ENCODE data around the gene GPC5.
A peak's percentile ranks its signal among the peaks of the same experiment; 100 is the strongest.
"Not testable (repeated sequence)": the region's sequence is repeated elsewhere in the genome, so short reads cannot be mapped to it uniquely, and the experiment has no call there.

Gene GPC5

DNA sequence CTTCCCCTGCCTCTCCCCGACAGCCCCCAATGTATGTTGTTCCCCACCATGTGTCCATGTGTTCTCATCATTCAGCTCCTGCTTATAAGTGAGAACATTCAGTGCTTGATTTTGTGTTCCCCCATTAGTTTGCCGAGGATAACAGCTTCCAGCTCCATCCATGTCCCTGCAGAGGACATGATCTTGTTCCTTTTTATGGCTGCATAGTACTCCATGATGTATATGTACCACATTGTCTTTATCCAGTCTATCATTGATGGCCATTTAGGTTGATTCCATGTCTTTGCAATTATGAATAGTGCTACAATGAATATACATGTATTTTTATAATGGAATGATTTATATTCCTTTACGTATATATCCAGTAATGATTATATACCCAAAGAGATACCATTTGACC lies 399.9 kb downstream of the GPC5 start:
- DNase-seq, result not testable (repeated sequence)

DNA sequence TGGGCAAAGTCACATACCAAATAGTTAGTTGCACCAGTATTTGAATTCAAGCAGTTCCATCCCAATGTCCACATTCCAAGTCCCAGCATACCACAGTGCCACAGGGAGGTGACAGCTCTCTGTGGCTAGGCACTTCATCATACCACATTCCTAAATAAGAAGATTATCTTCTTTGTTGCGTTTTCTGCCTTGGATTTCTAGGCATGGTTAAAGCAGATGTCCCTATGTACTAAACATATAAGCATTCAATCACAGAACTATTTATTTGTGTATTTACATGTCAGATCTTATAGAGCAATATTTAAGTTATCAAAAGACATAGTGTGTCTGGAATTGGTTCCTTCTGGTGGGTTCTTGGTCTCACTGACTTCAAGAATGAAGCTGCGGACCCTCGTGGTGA lies 403.4 kb downstream of the GPC5 start:
- DNase-seq, result not testable (repeated sequence)

DNA sequence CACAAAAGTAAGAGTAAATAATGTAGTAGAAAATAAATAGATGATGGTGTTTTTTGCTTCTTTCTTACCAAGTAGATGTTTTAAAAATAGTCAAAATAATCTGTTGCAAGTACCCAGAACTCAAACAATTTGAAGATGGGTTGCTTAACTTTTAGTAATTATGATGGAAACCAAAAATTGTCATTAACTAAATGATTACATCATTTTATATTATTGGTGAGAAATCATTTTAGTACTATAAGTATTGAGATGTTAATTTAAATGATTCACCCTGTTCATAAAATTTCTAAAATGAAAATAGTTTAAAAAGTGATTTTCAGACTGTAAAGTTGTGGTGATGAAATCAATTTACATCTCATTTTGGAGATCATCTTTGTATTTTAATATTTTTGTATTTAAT lies 404.5 kb downstream of the GPC5 start:
- no peak for DNase-seq

DNA sequence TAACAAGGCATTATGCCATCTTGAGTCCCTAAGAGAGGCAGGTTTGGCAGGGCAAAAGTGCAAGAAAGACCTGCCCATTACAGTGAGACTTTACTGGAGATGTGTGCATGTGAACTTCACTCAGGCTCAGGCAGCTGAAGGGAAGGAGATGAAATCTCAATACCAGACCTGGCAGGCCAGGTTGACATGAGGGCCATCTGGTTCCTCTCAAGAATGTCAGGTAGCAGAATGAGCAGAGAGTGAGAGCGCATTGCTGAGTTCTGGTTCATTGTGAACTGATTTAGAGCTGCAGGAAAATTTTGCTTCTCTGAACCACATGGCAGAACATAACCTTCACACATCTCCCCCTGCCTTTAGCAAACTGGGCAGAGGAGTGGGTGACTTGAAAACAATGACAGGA lies 406.3 kb downstream of the GPC5 start:
- peak; percentile 11 for DNase-seq

DNA sequence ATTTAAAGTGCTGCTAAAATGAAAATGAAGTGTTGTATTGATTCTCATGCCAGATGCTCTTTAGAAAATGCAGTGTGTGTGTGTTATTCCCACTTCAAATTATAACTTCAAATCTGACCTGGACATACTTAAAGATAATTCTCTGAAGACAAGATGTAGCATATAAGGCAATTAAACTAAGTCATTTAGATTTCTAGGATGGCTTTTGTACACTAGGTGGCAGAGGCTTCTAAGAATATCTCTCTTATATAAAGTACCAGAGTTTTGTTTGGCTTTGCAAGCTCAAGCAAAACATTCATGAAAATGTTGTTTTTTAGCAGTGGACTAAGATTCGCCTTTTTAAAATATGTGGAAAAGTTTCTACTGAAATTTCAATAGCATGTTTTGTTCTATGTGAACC lies 407.2 kb downstream of the GPC5 start:
- DNase-seq, result no peak

DNA sequence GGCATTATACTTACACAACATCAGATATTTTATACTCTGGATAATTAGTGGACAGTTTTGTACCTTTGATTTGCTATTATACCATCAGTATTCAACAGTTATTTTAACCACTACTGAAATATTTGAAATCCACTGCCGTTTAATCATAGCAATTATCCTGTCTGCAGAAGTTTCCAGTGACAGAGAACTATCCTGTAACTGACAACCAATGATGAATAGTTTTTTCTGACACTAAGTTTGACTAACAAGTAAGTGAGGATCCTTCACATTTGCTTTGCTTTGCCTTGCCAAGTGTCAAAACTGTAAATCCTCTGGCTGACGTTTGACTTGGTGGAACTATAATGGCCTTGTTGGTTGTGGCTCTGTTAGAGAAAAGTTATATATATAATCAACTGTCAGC lies 410.7 kb downstream of the GPC5 start:
- no peak for DNase-seq

DNA sequence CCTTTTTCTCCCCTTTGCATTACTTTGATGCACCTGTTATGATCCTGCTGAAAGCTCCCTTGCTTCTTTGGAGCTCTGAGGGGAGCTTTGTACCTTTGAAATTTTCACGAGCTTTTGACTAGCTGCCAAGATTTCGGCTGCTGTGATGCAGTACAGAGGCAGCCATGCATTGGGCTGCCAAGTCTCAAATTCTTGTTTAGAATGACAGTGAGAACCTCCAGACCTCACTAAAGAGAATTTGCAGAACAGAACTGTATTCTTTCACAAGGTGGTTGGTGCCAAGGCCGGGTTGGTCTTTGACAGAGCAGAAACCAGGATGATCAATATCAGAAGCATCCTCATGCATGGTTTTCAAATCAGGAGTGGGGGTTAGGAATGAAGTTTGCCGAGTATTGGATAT lies 414.8 kb downstream of the GPC5 start:
- peak; percentile 11 for DNase-seq

DNA sequence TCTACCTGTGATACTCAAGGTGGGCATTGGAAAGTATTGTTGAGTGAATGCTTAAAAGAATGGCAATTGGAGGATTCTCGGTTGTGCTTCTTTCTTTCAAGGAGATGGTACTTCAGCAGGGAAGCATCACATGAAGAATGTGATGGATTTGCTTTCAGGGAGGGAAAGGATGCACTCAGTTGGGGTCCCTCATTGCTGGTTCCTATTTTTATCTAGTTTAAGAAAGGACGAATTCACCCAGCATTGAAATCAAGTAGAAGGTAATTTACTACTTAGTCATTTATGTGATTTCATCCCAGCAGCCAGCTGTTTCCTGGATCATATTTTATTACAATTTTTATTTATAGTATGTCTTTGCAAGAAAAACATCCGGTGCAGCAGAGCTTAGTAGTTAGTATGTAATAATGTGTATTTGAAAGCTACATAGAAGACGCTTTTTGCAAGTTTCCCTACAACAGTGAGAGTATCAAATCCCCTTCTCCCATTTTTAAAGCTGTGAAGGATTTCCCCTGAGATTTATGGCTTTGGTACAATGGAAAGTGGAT lies 417.9 kb downstream of the GPC5 start:
- no peak for DNase-seq

DNA sequence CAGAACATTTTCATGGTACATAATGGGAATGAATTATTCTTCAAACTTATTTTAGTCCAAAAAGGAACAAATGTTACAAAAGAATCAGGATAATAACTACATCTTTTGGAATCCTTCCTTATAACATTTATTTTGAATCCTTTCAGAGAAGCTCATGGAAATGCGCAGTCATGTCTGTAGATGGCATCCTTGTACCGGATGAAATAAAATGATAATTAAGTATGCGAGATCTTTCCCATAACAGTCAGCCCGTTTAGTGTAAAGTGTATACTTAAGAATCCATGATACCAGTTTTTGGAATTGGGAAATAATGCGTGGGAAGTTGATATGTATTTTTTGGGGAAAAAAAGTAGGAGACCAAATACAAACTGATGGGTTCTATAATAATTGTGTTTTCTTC lies 418.8 kb downstream of the GPC5 start:
- peak; percentile 3 for DNase-seq

DNA sequence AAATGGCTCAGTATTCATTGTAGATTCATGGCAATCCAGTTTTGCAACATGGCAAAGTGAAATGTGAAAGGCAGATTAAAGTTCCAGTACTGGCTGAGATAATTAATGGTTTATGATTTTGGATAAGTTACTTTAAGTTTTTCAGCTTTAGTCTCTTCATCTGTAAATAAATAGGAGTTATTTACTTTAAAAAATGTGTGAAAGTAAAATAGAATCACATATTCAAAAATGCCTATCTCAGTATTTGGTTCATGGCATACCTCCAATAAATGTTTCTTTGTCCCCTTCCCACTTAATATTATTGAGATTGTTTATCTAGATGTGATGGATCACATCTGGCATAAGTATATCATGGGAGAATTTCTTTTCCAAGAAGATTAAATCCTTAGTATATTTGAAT lies 426.0 kb downstream of the GPC5 start:
- DNase-seq, result no peak

DNA sequence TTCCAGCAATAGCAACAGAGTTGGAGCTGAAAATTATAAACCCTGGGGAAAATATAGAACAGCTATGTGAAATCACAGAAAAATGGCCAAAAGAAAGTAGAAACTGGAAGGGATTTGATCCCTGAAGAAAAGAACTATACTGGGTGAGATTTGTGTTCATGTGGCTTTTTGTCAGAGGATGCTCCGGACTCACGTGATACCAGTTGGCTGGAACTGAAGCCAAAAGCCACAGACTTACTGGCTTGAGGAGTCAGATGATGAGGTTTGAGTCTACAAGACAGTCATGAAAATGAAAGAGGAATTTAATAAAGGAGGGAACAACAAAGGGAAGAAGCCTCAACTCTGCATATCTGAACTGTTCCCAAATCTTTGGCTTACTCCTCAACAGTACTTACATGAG lies 427.1 kb downstream of the GPC5 start:
- DNase-seq, result no peak

DNA sequence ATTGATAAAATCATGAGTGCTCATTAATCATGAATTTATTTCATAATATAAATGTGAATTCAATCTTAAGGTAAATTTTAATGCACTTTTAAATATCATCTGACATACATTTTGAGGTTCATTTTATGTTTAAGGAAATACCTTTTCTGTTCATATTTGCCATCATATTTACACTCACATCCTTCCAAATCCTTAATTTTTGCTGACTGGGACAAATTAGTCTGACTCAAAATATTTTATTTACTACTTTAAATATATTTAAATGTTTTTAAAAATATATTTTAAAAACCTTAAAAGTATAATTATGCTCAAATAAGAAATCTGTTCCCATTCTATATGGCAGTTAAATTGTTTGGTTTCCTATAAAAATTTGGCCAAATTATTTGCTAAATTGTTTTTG lies 438.1 kb downstream of the GPC5 start:
- DNase-seq, result no peak

DNA sequence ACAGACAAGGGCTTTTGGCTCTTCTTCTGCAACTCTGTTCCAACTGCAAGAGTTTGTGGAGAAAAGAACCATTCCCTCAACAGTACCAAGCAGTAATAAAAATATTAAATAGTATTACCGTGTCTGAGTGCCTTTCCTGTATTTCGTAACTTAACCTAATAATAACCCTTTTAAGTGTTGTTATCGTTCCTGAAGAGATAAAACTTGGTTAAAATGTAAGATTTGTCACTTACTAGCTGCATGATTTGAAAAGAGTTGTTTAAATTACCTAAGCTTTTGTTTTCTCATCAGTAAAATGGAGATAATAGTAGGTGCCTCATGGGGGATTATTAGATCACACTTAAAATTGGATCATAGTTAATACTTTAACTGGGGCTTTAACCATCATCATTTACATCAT lies 447.2 kb downstream of the GPC5 start:
- DNase-seq, result no peak

DNA sequence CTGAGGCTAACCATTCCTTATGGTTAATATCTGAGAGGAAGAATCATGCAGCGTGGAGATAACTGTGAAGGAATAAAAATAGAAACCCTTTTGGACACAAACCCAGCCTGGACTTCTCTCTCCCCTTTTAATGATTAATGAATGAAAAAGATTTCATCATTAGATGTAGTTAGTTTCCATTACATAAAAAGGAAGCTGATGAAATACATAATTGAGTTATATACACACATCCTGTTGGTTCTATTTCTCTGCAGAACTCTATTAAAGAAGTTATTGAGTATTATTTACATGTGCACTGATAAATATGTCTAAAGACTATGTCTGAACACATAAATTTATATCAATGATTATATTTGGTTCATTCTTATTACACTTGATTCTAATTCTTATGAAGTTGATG lies 465.3 kb downstream of the GPC5 start:
- DNase-seq, result no peak

DNA sequence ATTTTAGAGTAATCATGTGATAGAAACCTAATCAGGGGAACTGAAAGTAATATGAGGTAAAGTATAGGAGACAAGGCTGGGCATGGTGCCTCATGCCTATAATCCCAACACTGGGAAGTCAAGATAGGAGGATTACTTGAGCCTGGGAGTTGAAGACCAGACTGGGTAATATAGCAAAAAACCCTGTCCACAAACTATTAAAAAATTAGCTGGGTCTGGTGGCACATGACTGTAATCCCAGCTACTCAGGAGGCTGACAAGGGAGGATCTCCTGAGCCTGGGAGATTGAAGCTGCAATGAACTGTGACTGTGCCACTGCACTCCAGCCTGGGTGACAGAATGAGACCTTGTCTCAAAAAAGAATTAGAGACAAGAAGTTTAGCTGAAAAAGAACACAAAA lies 469.9 kb downstream of the GPC5 start:
- DNase-seq, result no peak

DNA sequence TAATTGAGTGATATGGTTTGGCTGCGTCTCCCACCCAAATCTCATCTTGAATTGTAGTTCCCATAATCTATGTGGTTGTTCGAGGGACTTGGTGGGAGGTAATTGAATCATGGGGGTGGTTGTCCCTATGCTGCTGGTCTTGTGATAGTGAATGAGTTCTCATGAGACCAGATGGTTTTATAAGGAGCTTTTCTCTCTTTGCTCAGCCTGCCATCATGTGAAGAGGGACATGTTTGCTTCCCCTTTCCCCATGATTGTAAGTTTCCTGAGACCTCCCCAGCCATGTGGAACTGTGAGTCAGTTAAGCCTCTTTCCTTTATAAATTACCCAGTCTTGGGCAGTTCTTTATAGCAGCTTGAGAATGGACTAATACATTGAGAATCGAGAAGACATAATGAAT lies 480.1 kb downstream of the GPC5 start:
- DNase-seq, result no peak

DNA sequence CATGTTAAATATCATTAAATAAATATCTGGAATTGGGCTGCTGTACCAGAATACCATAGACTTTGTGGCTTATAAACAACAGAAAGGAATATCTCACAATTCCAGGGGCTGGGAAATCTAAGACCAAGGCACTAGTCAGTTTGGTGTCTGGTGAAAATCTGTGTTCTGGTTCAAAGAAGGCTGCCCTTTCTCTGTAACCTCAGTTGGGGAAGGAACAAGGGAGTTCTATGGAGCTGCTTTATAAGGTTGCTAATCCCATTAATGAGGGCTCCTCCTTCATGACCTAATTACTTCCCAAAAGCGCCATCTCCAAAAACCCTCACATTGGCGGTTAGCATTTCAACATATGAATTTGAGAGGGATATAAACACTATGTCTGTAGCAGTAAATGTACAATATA lies 480.9 kb downstream of the GPC5 start:
- no peak for DNase-seq

DNA sequence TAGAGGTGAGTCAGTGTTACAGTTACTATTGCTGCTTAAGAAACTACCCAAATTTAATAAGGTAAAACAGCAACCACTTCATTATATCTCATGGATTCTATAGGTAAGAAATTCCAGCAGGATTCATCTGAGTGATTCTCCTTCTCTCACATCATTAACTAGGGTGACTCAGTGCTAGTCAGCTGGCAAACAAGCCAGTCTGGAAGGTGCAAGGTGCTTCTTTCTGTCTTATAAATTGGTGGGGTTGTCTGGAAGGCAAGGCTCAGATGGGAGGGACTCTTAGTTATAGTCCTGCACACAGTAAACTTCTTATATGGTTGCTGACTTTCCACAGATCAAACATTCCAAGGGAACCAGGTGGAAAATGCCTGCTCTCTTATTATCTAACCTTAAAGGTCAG lies 484.5 kb downstream of the GPC5 start:
- no peak for DNase-seq

DNA sequence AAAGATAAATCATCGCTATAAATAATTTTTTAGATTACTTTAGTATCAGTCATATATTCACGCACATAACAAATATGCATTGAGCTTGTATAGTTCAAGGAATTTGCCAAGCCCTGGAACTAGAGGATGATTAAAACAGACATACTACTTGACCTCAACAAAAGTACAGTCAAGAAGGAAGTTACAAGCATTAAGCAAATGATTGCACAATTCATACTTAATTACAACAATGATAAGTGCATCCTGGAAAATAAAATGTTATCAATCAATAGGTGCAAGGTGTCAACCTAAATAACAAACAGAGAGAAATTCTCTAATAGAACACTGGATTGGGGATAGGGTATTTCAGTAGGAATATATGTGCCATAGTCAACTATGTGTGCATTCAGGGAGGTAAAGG lies 491.2 kb downstream of the GPC5 start:
- DNase-seq, result no peak

DNA sequence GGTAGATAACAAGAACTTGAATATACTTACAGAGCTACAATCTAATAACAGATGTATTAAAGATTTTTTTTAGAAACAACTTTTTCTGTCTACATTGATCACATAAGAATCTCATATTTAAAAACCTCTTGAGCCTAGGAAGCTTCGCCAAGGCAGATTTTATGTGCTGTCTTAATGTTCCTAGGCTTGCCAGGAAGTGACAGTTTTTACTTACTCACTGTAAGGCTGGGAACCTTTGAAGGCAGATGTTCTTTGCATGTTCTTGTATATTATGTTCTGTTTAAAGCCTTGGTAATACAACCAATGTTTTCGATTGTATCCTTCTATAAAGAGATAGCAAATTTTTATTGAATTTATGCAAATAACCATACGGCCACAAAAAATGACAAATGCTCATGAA lies 492.7 kb downstream of the GPC5 start:
- no peak for DNase-seq

DNA sequence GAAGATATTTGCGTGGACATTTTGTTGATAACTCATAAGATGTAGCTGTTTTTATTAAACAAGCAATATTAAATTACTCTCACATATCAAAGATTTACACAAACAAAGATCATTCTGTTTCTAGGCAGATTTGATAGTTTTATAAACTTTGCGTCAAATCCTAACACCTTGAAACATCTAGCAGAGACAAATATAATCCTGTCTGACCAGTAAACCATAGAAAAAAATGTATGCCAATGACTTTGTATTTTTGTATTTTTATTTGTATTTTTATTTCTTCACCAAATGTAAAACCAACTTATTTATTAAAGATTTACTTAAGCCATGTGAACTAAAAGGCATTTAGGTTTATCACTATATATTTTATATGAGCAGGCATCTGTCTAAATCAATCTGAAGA lies 494.6 kb downstream of the GPC5 start:
- DNase-seq, result no peak

DNA sequence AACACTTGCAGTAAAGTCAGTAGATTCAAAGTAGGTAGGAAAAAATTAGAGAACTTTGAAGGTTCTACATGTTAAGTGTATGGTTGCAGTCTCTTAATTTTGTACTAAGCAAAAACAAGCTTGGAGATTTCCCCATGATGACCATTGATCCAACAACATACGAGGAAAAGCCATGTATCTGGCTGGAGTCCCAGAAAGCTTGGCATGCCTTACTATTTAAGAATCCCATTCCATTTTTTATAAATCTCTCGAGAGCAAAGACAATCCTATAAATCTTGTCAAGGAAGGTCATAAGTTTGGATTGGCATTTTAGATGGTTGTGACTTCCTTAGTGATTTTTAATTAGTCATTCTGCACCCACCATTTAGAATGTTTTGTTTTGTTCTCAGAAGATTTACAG lies 495.9 kb downstream of the GPC5 start:
- peak; percentile 9 for DNase-seq

DNA sequence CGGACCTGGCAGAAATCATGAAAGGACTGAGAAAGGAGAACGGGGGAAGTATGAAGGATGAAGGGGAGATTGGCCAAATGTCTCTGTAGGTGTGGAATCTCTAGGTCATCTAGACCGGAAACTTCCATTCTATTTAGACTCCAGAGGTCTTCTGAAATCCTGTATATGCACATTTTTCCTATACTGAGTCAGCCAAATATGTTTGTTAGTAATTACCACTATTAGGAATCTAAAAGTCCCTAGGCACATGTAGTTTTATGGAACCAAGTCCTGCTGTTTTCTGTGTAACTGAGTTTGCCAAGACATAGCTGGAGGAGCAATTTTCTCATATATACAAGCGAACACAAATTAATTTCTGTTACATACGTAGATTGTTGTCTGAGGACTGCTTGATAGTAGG lies 498.1 kb downstream of the GPC5 start:
- DNase-seq, result no peak

DNA sequence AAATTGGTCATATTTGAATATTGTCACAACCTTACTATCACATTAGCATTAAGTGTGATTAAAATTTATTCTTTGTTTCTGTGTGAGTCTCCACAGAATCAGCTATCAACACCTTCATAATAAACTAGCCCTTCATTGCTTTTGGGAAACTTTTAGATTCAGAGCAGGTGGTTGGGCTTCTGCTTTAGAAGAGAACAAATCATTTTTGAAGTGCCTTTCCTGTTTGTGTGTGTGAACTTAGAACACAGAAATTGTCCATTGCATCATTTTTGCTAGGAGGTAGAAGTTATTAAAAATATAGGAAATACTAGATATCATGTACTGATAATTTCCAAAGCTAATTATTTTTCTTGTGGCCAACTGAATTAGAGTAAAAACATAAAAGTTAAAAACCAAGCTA lies 500.6 kb downstream of the GPC5 start:
- not testable (repeated sequence) for DNase-seq

DNA sequence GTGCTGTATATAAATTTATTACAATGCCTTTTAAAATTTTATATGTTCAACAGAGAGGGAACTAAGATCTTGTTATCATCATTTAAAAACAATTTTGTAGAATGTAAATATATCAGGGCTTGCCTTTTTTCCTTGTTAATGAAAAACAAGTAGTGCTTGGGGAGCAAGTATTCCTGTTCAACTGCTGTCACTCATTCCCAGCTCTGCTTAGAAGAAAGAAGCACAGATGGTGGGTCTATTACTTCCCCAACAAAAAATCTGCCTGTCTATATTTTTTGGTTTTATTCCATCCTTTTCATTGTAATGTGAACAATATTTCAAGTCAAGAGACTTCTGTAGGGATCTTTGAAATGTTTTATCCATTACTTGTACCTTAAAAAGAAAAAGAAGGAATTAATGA lies 503.9 kb downstream of the GPC5 start:
- DNase-seq, result peak; percentile 54

DNA sequence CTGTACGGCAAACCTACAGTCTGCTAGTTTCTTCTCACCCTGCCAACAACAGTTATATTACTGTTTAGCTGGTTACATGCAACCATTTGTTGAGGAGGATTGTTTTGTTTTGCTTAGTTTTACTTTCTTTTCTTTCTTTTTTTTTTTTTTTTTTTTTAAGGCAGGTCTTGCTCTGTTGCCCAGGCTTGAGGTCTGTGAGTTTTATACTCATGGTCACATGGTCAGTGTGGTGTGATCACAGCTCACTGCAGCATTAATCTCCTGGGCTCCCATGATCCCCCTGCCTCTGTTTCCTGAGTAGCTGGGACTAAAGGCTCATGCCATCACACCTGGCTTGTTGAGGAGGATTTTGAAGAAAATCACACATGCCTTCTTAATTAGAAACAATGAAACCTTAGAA lies 505.6 kb downstream of the GPC5 start:
- DNase-seq, result no peak

All from NCI-H2171 (cell line).